Liver (tissue), 3 donors: ENCODE results near the gene FAM151A.

Experiments used
- GABPA ChIP-seq, 2 donors: IDR thresholded peaks in 1 of 2; conservative IDR thresholded peaks in 1 of 2; 2 replicates each; pipeline ENCODE4 v1.6.1; 2016; ENCODE audit warnings: antibody characterized with exemption in 2 of 2, mild to moderate bottlenecking in 1 of 2, moderate library complexity in 1 of 2
- TF ChIP-seq, protein P1 (sequence below): fragments of 150-350 bp; IDR thresholded peaks from 2 replicates; pipeline ENCODE4 v1.5.1; 2017; ENCODE audit warnings: improper control_type of control experiment, low read depth, low read length; ENCODE audit not compliant: missing input control
- donor health status: healthy.
- donor health status: healthy.

DNA sequence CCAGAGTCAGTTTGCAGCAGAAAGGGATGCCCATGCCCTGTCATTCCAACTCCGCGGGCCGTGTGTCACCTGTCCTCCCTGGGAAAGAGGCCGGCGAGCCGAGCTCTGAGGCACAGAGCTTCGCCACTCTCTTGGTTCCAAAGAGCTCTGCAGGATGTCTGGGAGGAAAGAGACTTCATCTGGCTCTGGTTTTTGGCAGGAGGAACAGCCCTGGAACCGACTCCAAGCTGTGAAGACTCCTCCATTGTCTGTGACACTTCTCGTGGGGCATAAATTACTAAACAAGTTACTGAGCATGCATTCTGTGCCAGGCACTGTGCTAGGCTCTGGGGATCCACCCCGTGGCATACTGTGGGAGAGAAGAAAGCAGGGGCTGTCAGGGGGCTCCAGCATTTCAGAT lies 3.9 kb upstream of the FAM151A start:
- TF ChIP-seq, protein P1, sequence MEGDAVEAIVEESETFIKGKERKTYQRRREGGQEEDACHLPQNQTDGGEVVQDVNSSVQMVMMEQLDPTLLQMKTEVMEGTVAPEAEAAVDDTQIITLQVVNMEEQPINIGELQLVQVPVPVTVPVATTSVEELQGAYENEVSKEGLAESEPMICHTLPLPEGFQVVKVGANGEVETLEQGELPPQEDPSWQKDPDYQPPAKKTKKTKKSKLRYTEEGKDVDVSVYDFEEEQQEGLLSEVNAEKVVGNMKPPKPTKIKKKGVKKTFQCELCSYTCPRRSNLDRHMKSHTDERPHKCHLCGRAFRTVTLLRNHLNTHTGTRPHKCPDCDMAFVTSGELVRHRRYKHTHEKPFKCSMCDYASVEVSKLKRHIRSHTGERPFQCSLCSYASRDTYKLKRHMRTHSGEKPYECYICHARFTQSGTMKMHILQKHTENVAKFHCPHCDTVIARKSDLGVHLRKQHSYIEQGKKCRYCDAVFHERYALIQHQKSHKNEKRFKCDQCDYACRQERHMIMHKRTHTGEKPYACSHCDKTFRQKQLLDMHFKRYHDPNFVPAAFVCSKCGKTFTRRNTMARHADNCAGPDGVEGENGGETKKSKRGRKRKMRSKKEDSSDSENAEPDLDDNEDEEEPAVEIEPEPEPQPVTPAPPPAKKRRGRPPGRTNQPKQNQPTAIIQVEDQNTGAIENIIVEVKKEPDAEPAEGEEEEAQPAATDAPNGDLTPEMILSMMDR = no peak
- TF ChIP-seq GABPA (IDR thresholded peaks at IDR 0.05 in 1 of 2, conservative IDR thresholded peaks at IDR 0.05 in 1 of 2) = no peak
